Measurements from ENCODE around the gene PSMB9.
A peak's percentile ranks its signal among the peaks of the same experiment; 100 is the strongest.
"Not testable (repeated sequence)": the region's sequence is repeated elsewhere in the genome, so short reads cannot be mapped to it uniquely, and the experiment has no call there.

Gene PSMB9
- total RNA-seq: 16.8 to 52.4 (median 22.6) reads per million in 18 experiments

DNA sequence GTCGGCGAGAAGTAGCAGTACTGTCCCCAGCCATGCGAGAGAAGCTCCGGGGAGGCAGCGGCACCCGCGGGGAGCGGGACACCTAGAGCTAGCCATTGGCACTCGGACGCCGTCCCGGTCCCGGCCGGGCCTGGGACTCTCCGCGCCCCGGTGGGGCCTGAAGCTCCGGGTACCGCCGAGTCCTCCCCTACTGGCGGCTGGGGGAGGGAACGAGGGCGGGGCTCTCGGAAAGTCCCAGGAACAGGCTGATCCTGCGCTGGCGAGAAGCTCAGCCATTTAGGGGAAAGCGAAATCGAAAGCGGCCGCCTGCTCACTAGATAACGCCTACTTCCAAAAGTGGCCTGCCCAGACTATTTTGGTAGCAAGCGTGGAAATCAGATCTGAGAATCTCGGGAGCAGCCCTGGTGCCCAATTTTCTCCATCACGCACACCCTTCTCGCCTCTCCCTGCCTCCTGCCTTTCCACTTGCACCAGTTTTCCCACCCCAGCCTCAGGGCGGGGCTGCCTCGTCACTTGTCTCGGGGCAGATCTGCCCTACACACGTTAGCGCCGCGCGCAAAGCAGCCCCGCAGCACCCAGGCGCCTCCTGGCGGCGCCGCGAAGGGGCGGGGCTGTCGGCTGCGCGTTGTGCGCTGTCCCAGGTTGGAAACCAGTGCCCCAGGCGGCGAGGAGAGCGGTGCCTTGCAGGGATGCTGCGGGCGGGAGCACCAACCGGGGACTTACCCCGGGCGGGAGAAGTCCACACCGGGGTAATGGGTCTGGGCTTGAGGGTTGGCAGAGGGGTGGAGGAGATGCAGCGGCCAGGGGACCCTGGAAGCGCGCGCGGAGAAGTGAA lies at the start of gene PSMB9, which contains the start of gene TAP1:
PSMB9 (plus strand) TSS at position 652 of the 835 bp plus-strand sequence; CDS start at position 690, 38 bp downstream.
TAP1 (minus strand) TSS at position 164 of the 835 bp plus-strand sequence; CDS start at position 96, 68 bp downstream.
- DNase-seq: peak; percentile 94 to 97

DNA sequence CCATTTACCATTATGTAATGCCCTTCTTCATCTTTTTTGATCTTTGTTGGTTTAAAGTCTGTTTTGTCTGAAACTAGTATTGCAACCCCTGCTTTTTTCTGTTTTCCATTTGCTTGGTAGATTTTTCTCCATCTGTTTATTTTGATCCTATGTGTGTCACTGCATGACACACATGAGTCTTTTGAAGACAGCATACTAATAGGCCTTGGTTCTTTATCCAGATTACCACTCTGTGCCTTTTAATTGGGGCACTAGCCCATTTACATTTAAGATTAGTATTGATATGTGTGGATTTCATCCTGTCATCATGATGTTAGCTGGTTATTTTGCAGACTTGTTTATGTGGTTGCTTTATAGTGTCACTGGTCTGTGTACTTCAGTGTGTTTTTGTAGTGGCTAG lies 48.6 kb upstream of the PSMB9 start:
- not testable (repeated sequence) for DNase-seq

GRCh38 chr6:32807020-32807580 lies 46.9 kb upstream of the PSMB9 start:
- no peak for DNase-seq

- no peak for DNase-seq
Measured at GRCh38 chr6:32809171-32809570, 44.8 kb upstream of the PSMB9 start.

GRCh38 chr6:32814145-32814544 lies 39.8 kb upstream of the PSMB9 start:
- DNase-seq: no peak

DNA sequence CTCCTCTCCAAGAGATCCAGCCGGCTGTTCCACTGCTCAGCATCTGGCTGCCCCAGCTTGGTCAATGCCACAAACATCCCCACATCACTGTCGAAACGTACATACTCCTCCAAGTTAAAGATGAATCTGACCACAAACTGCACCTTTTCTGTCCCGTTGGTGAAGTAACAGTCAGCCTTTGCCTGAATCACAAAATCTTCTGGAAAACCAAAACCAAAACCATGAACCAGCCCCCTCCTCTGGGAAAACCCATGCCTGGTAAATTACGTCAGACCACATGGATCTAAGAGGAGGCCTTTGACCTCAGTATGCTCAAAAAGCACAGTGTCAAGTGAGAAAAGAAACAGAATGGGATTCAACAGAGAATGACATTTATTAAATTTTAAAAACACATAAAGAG lies 38.9 kb upstream of the PSMB9 start:
- DNase-seq: no peak

GRCh38 chr6:32815996-32816395 lies 38.0 kb upstream of the PSMB9 start:
- DNase-seq: no peak

DNA sequence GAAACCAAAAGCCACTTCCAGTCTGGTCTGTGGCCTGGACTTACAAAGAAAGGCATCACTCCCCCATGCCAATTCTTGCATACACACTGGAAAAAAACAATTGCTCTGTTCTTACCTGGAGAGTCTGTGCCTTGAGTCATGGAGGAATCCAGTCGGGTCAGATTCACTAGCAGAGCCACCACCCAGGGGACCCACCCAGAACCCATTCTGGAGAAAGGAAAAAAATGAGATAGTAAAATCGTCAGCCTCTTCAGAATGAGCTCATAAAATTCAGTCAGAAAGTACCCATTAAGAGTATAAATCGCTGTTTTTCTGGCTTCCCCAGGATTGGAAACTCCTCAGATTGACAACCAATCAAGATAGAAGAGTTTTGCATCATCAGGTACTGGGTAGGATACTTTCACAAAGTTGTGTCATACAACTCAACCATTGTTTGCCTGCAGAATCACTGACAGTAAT lies 37.2 kb upstream of the PSMB9 start, which contains the start of gene HLA-DOB:
HLA-DOB (minus strand) TSS at position 257 of the 459 bp plus-strand sequence; CDS start at position 206, 51 bp downstream.
- DNase-seq: peak in 1 of 2 donors; percentile 62

- DNase-seq: no peak
Measured at GRCh38 chr6:32818867-32819266, 35.1 kb upstream of the PSMB9 start.

- no peak for DNase-seq
Measured at GRCh38 chr6:32819729-32820128, 34.3 kb upstream of the PSMB9 start.

DNA sequence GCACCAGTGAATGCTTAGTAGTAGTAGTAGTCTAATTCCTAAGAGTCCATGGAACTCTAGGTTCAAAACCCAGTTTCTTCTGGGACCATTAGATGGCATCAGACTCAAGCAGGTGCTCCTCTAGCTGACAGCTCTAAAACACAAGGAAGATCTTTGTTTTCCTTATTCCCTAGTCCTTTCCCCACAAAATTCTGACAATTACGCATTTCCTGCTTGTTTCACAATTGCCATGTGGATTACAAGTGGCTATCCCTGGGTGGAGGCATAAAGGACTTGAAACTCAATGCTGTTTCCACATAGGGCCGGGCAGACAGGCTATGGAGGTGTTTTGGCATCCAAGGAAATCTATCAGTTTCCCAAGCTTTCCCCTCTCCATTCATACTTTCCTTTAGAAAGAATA lies 28.0 kb upstream of the PSMB9 start:
- peak in 1 of 2 donors; percentile 35 for DNase-seq

- DNase-seq: no peak
Measured at GRCh38 chr6:32827025-32827424, 27.0 kb upstream of the PSMB9 start.

DNA sequence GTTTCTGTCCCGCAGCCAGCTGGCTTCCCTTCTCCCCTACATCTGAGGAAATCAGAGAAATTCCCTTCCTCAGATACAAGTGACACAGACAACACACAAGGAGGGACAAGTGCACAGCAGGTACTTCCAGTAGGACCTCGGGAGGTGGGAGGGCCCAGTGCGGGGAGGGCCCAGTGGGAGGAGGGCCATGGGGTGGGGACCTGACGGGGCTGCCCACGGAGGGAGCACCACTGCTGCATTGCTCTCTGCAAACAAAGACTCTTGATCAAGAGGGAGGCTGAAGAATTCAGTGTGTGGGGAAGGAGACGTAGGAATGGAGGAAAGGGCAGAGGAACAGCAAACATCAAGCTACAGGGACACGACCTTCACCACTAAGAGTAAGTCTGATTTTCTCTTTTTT lies 24.5 kb upstream of the PSMB9 start:
- DNase-seq: no peak

- DNase-seq: no peak
Measured at GRCh38 chr6:32830017-32830416, 24.0 kb upstream of the PSMB9 start.

DNA sequence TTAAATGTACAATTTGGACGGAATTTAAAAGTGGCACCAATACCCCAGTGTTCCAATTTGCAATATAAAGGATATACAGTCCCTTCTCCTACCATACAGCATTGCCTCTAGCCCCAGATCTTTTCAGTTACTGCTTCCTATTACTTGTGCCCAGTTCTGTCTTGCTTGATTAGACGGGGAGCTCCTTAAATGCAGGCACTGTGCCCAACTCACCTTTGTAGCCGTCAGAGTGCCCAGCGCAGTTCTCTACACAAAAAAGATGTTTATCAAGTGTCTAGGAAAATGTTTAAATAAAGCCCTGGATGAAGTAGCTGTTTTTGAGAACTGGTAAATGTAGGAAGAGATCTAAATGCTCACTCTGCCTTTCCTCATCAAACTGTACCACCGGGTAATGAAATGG lies 23.1 kb upstream of the PSMB9 start:
- DNase-seq: no peak

GRCh38 chr6:32832535-32832934 lies 21.5 kb upstream of the PSMB9 start:
- no peak for DNase-seq

DNA sequence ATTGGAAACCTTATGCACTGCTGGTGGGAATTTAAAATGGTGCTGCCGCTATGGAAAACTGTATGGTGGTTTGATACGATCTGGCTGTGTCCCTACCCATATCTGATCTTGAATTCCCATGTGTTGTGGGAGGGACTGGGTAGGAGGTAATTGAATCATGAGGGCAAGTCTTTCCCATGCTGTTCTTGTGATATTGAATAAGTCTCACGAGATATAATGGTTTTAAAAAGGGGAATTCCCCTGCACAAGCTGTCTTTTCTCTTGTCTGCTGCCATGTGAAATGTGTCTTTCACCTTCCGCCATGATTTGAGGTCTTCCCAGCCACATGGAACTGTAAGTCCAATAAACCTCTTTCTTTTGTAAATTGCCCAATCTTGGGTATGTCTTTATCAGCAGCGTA lies 20.3 kb upstream of the PSMB9 start:
- peak; percentile 46 to 65 for DNase-seq

GRCh38 chr6:32835167-32835893 lies 18.7 kb upstream of the PSMB9 start:
- DNase-seq: no peak

DNA sequence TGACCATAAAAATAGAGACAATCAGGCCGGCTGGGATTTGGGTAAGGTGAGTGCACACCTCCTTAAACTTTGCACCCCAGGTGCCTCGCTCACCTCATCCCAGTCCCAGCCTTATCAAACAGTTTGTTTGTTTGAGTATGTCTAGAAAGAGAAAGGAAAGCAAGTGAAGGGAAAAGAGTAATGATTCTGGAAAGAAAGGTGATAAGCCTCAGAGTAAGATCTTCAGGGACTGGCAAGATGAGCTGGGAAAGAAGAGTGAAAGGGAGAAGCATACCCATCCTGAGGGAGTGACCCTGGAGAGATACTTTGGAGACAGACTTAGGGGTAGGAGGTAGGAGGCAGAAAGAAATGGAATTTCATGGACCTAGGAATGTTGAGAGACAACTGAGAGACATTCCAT lies 17.1 kb upstream of the PSMB9 start:
- DNase-seq: no peak

GRCh38 chr6:32837651-32838113 lies 16.3 kb upstream of the PSMB9 start:
- no peak for DNase-seq

- DNase-seq: peak; percentile 93 to 96
Measured at GRCh38 chr6:32838114-32838958, 15.7 kb upstream of the PSMB9 start, which contains the start of gene TAP2. TAP2 (minus strand) TSS chr6:32838739; CDS start chr6:32838233, 506 bp downstream.

GRCh38 chr6:32839356-32839755 lies 14.6 kb upstream of the PSMB9 start:
- no peak for DNase-seq
